SK-N-MC (cell line): ENCODE measurements around the gene GDF10.

ENCODE experiments used
- EZH2 ChIP-seq: fragments of 200-600 bp; sonication (generic); IDR thresholded peaks from one replicate; pipeline ENCODE4 v1.6.1; 2017; ENCODE audit warnings: antibody characterized with exemption
- FOXP2 ChIP-seq: optimal IDR thresholded peaks from 2 replicates; pipeline ENCODE3; 2011; ENCODE audit warnings: mild to moderate bottlenecking, moderate library complexity; ENCODE audit not compliant: insufficient read depth; ENCODE audit errors: extremely low read length, control extremely low read depth
- POLR2AphosphoS5 ChIP-seq: IDR thresholded peaks from 2 replicates; pipeline ENCODE4 v1.6.1; 2012; ENCODE audit warnings: mild to moderate bottlenecking, low read depth, low read length, borderline replicate concordance

- TF ChIP-seq EZH2: no peak
- TF ChIP-seq POLR2AphosphoS5: no peak
- no peak for TF ChIP-seq FOXP2
Observed at GRCh38 chr10:47340608-47341170, 40.7 kb downstream of the GDF10 start.
